GM21576 (cell line): Measurements from ENCODE around the gene DPEP3.
"Not testable (repeated sequence)": the region's sequence is repeated elsewhere in the genome, so short reads cannot be mapped to it uniquely, and the experiment has no call there.

ENCODE experiments used
- ATAC-seq: cut with Tn5 transposase; IDR thresholded peaks from one replicate; pipeline ENCODE4 v1.9.1; 2021; ENCODE audit warnings: mild to moderate bottlenecking, moderate library complexity; ENCODE audit not compliant: unreplicated experiment

Gene DPEP3

DNA sequence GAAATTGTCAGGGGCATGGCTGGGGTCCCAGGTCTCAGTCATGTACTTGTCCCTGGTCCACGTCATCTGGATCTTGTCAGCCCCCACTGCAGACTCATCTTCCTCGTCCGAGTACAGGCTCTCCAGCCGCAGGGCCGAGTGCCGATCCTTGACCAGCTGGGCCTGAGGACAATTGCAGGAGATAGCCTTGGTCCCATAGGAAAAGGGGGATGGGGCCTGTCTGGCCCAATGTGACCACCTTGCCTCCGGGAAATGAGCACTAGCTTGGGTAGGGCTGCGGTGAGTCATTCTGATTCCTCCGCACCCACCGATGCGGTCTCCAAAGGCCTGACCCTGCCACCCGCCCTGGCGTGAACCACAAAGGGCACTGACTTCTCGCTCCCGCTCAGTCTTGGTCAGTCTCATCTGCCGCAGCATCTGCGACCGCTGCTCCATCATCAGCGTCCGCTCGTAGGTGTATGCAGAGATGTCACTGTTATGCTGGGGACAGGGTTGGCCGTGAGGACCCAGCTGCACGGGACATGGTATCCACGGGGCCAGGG lies 34.8 kb downstream of the DPEP3 start:
- ATAC-seq = no peak

DNA sequence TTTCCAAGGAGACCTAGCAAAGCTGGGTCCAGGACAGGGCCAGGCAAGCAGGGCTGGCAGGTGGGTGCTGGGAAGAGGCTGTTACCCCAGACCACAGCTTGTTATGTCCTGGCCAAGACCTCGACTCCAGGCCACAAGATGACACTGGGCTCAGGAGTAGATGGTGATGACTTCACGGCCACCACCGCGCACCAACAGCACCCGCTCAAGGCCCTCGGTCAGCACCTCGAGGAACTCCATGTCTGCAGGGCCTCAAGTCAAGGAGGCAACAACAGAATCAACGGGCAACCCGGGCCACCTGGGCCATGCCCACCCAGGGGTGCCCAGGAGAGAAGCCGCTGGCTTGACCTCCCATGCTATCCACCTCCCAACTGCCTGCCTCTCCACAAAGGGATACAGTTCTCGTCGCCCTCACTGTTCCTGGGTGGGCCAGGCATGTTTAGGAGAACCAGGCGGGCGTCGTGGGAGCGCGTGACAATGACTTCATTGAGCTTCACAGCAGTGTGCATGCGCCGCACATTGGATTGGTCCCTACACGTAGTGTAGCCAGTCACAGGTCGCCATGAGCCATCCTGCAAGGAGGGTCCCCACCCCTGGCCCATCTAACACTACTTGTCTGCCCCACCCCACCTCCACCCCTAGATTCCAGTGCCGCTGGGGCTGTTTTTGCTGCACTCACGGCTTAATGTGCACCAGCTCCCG lies 35.5 kb downstream of the DPEP3 start:
- no peak for ATAC-seq

DNA sequence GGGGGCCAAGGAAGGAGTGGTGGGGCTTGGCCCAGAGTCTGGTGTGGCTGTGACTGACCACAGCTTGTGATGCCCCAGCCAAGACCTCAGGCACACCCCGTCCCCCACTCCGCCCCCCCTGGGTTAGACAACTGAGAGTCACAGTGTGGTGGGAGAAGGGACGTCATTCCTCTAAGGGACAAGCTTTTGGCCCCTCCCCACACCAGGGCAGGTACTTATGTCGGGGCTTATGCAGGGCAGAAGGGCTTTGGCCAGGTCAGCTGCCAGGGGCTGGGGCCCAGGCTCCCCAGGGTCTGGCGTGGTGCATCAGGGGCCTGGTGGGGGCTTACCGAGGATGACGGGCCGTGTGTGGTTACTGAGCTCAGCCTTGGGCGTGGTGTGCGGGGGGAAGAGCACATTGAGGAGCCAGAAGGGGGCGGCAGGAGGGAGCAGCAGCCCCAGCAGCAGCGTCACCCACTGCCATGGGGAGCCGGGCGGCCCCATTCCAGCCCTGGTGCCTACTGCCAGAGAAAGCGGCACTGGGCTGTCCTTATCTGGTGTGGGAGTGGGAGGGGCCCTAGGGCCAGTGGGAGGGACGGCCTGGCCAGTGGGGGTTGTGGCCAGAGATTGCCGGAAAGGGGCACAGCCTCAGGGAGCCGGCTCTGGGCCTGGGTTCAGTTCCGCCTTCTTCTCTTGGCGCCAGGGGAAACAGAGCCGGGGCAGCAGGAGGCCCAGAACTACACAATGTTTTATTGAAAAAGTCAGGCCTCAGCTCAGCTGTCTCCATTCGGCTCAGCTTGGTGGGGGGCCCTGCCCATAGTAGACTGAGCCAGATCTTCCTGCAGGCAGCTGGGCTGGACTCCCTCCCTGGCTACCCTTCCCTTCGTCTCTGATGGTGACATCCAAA lies 36.4 kb downstream of the DPEP3 start, which contains the start of gene LCAT:
Gene LCAT, minus strand, starts transcription at position 502 of the 886 bp plus-strand sequence. Its CDS starts 19 bp downstream, at position 483.
- ATAC-seq = no peak

DNA sequence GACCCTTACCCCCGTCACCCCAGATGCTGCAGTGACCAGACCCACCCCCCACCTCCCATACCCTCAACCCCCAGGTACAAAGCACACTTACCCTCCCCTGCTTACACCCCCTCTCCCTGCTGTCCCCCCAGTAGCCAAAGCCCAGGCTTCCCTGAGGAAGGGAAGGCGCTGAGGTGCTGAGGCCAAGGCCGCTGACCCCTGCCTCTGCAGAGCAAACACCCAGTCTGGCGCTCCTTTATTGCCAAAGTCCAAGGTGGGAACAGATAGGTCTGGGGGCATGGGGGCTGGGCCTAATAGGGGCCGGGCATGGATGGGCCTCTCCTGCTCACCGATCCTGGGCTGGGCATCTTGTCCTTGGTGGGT lies 37.1 kb downstream of the DPEP3 start:
- ATAC-seq = no peak

DNA sequence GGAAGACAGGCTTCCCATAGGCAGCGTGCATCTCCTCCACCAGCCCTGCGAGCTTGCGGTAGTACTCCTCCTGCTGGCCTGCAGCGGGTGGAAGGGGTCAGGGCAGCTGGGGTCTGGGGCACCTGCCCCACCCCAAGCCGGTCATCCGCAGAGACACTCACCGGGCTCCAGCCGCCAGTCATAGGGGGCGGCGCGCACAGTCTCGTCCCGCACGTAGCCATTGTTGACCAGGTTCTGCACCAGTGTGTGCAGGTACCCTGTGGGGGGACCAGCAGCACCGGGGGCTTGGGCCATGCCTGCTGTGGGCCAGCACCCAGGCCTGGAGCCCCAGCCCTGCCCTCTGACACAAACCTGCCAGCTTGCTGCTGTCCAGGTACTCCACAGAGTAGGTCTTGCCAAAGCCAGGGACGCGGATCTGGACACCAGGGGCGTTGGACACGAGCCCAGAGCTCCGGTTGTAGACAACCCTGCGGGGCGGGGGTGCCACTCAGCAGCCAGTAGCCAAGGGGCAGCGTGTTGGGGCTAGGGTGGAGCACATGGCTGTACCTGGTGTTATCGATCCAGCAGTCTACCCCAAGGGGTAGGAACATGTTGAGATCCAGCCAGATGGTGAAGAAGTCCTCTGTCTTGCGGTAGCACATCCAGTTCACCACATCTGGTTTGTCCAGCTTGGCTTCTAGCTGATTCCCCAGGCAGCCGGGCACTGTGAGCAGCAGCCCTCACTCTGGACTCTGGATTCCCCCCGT lies 37.6 kb downstream of the DPEP3 start:
- ATAC-seq = no peak

DNA sequence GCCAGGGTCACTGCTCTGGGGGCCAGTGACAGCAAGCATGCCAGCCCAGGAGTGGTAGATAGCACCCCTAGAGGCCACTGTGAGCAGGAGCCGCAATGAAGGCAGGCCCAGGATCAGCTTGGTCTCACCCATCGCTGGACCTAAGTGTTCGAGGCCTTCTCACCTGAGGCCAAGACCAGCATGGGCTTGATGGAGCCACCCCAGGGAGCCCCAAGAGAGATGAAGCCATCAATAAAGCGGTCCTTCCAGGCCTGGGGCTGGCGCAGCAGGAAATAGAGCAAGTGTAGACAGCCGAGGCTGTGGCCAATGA lies 38.1 kb downstream of the DPEP3 start:
- ATAC-seq = no peak

DNA sequence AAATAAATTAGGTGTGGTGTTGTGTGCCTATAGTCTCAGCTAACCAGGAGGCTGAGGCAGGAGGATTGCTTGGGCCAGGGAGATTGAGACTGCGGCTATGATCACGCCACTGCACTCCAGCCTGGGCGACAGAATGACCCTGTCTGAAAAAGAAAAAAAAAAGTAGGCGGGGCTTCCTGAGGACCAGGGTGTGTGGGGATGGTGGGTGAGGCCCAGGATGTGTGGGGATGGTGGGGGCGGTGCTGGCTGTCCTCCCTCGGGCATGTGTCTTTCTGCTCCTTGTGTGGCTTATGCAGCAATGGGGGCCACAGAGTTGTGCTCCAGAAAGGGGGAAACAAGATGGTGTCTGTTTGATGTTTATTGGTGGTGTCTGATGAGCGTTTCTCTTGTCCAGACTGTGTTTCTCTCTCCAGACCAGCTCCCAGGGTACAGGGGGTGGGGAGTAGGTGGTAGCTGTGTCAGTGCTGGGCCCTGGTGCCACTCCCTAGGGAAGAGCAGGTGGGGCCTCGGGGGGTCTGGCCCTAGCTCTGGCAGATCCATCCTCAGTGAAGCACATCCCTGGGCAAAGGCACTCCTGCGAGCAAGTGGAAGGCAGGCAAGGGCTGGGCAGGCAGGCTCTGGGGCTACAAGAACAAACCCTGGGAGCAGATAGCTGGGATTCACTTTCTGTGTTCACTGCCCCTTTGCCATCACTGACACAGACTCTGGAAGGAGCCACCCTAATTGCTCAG lies 38.7 kb downstream of the DPEP3 start:
- no peak for ATAC-seq

DNA sequence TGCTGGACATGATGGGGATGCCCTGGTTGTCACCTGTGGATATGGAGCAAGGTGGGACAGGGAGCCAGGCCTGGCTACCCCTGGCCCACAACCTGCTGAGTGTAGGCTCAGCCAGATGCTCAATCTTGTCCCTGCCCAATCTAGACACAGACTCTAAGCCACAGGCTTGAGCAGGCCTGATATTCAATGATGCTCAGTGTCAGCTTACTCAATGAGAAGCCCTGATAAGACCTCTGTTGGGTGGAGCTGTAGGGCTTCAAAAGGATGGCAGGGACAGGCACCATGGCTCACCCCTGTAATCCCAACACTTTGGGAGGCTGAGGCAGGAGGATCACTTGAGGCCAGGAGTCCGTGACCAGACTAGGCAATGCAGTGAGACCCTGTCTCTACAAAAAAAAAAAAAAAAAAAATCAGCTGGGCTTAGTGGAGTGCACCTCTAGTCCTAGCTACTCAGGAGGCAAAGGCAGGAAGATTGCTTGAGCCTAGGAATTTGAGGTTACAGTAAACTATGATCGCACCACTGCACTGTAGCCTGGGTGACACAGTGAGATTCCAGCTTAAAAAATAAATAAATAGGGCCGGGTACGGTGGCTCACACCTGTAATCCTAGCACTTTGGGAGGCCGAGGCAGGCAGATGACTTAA lies 39.7 kb downstream of the DPEP3 start:
- ATAC-seq = no peak

DNA sequence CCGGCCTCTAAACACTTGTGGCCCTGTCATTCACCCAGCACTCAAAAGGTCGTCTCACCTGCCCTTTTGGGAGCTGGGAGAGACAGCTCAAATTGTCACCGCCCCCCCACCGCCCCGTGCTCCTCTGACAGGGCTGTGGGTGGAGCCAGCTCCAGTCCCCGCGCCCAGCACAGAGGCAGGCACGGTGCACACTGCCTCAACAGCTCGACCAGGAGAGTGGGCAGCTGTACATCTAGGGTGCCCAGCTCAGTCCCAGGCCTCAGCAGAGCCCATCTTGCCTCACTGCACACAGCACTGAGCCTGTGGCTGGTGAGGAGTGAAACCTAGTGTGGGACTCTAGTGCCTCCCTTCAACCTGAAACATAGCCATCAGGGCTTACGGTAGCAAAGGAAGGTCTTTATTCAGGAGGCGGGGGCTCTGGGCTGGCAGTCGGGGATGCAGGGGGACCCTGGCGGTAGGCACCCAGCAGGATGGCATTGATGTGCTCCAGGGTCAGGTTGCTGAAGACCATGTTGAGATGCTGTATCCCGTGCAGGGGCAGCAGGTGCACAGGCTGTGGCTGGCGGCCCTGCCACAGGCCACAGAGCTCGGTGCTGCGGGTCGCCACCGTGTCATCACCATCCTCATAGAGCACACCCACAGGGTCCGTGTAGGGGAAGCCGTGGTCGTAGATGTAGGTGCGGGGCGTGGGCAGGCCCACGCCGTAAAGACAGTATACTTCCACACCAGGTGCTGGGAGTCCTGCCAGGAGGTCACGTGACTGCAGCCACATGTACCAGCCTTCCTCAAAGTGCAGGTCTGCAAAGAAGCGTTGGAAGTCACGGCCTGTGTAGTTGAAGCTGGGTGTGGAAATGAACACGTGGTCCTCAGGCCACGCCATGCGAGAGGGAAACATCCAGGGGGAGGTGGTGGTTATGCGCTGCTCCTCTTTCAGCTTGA lies 40.5 kb downstream of the DPEP3 start:
- ATAC-seq = no peak

DNA sequence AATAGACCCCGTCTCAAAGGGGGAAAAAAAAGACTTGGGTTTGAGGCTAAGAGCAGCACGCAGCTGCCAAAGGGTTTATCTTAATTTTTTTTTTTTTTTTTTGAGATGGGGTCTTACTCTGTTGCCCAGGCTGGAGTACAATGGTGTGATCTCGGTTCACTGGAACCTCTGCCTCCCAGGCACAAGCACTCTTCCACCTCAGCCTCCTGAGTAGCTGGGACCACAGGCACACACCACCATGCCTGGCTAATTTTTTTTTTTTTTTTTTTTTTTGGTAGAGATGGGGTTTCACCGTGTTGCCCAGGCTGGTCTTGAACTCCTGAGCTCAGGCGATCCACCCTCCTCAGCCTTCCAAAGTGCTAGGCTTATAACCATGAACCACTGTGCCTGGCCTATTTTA lies 42.6 kb downstream of the DPEP3 start:
- not testable (repeated sequence) for ATAC-seq

DNA sequence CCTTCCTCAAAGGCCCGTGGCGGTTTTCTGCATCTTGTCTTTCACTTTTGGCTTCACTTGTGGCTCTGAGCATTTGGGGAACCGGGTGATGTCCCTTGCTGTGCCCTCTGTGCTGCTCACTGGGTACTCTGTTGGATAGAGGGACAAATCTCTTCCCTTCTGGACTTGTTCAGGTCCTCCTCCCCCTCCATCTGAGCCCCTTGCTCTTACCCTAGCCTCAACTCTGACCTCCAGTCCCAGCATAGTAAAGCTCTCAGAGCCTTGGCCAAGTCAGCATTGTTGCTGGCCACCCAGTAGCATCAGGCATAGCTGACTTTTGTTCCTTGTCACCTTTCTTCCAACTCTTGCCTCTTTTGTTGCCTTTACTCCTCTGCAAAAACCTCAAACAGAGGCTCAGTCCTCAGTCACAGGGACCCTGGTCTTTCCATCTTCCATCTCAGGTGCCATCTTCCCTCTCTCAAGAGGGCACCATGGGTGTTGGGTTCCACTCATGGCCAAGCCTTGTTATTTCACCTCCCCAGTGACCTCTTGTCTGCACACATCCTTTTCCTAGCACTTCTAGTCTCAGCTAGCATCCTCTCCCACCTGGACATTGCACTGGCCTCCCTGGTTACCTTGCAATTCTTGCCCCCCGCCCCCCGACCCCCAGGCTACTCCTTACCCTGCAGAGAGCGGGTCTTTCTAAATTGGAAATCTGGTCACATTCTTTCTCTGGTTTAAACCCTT lies 43.3 kb downstream of the DPEP3 start:
- peak; percentile 47 for ATAC-seq

DNA sequence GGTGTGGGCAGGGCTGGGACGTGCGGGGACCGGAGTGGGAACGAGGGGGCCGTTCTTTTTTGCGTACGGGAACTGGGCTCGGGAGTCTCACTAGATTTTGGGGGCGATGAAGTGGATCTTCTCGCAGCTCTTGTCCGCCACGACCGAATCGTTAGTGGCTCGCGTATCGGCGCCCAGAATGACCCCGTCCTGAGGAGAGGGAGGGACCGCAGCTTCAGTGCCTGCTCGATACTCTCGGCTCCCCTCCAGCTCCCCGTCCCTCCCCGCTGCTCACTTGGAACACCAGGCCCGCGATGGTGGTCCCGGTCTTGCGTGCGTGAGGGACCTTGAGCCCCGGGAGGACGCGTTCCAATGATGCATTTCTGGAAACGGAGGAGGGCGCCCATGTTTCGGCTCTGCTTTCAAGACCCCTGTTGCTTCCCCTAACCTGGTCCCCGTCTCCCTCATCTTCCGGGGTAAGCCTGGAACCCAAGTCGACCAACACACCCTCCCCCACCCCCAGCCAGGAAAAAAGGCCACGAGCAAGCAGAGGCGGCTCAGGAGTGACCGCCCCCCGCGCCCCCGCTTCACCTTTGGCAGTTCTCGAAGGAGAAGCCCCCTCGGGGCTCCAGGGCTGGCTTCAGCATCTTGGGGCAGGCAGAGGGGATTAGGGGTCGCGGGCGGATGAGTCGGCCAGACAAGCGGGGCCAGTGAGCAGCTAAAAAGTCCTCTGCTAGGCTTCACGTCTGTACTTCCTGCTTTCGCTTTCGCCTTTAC lies 44.0 kb downstream of the DPEP3 start, which contains the start of gene PSMB10:
Gene PSMB10, minus strand, starts transcription at position 727 of the 756 bp plus-strand sequence. Its CDS starts 101 bp downstream, at position 626.
- no peak for ATAC-seq

DNA sequence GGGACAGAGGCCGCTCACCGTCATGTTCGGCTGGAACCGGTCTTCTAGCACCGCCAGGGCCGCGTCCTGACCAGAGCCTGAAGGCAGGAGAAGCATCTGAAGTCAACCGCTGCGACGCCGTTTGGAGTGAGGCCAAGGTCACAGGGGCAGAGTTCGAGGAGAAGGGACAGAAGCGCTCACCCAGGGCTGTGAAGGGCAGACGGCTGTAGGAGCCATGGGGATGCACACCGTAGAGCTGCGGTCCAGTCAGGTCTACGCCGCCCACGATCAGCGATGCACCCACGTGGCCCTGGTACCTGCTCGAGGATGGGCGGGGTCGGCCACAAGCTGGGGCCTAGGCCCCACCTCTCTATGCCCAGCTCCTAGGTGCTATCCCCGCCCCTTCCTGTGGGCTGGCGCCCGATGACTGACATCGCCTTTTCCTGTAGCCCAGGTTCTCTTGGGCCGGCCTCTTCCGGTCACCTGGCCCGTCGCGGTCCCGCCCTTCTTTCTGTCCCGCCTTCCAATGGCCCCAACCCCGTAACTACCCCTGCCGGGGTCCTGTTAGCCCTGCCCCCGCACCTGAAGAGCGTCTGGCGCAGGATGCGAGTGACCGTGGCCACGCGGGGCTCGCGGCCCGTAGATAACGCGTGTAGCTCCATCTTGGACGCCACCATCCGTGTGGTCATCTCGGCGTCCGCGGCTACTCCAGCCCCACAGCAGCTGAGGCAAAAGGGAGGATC lies 44.7 kb downstream of the DPEP3 start:
- ATAC-seq = peak; percentile 85

DNA sequence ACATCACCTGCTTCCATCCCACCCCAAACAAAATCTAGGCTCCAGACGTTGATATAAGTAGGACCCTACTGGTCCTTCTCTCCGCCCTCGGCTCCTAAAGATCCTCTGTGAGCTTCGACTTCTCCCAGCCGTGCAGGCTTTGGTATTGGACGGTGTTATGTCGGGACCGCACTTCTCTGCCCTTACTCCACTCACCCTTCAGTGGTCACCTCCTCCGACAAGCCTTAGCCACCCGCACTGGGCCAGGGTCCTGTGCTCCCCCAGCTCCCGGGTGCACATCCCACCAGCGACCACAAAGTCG lies 45.2 kb downstream of the DPEP3 start:
- ATAC-seq = no peak

DNA sequence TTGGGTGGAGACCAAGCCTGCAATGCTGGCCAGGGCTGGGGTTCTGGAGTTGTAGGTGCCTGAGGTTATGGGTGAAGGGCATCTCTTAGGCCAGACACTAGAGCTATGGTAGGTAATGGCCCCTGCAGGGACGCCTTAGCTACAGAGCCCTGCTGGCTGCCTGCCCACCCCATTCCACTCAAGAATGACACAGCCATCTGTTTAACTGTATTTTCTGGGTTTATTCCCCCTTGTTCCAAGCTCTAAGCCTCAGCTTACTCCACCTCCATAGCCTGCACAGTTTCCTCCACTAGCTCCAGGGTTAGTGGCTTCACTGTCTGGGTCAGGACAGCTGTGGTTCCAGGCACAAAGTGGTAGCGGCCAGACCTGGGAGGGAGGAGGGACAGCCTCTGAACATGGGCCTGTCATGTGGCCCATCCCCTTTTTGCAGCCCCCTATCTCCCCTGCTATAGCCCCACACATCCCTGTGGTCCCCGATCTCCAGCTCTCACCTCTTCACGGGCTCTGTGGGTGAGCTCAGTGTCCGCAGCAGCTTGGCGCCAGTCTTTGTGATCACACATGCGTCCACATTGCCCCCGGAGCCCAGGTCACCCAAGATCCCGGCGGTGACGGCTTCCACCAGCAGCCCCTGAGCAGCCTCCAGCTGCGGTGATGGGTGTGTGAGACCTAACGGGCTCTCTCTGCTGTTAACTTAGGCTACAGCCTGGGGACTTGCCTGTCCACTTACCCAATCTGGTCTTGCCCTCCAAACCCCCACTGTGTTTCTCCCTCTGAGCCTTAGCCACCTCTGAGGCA lies 45.8 kb downstream of the DPEP3 start:
- no peak for ATAC-seq

DNA sequence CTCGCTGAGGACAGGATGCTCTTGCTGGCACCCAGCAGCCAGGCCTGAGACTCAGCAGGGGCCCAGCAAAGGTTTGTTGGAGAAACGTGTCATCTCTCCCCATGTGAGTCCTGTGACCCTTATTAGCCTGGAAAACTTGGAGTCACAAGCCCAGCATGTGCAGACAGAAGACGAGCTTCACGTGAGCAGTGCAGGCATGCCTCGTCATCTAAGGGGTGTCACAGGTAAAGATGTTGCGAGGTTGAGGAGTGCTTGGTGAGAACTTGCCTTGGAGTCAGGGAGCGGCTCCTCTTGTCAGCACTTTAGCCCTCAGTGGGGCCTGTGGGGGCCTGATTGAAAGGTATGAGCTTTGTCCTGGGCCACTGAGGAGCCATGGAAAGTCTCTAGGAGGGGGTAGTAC lies 46.5 kb downstream of the DPEP3 start:
- ATAC-seq = no peak
